Fibroblast of pulmonary artery (primary cell): ENCODE measurements around the gene HOXB13.
A peak's percentile ranks its signal among the peaks of the same experiment; 100 is the strongest.

ENCODE experiments used
- DNase-seq: peaks from one replicate; pipeline ENCODE4 v3.0.0-alpha.2; 2010; ENCODE audit warnings: low read depth
- H3K4me3 ChIP-seq: replicated peaks from 2 replicates; pipeline ENCODE4 v1.5.1; 2011; ENCODE audit warnings: low read depth, mild to moderate bottlenecking, control low read depth, low read length, moderate library complexity
- TF ChIP-seq, protein P1 (sequence below): IDR thresholded peaks from 2 replicates; pipeline ENCODE4 v1.5.1; 2011; ENCODE audit warnings: mild to moderate bottlenecking, control low read depth, low read length, inconsistent platforms; ENCODE audit errors: missing control alignments

Gene HOXB13

DNA sequence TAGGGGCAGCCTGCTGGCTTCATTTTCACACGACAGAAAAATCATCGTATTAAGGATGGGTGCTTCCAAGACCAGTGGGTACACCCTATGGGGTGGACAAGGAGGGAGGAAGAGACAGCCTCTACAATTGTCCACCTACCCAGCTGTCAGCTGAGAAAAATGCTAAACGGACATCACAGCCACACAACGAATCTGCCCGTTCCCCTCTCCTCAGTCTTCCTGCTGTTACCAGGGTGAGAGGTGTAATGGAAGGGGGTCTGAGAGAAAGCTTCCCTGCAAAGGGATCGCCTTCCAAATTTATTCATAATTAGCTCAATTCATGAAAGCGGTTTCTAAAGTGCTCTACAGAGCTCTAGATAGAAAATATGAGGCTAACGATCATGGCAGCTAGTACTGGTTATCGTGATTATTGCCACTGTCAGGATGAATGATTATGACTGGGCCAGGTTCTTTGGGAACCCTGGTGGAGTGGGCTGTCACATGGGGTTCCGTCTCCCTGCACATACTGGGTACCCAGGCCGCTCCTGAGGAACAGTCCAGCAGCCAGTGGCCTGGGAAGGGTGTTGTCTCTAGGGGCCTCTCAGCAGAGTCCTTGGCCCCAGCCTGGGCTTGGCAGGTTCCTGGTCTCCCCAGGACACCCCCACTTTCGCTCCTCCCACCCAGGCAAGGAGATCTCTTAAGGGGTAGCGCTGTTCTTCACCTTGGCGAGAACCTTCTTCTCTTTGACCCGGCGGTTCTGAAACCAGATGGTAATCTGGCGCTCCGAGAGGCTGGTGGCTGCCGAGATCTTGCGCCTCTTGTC, 2.2 kb downstream of the HOXB13 start:
- TF ChIP-seq, protein P1, sequence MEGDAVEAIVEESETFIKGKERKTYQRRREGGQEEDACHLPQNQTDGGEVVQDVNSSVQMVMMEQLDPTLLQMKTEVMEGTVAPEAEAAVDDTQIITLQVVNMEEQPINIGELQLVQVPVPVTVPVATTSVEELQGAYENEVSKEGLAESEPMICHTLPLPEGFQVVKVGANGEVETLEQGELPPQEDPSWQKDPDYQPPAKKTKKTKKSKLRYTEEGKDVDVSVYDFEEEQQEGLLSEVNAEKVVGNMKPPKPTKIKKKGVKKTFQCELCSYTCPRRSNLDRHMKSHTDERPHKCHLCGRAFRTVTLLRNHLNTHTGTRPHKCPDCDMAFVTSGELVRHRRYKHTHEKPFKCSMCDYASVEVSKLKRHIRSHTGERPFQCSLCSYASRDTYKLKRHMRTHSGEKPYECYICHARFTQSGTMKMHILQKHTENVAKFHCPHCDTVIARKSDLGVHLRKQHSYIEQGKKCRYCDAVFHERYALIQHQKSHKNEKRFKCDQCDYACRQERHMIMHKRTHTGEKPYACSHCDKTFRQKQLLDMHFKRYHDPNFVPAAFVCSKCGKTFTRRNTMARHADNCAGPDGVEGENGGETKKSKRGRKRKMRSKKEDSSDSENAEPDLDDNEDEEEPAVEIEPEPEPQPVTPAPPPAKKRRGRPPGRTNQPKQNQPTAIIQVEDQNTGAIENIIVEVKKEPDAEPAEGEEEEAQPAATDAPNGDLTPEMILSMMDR = no peak
- DNase-seq = no peak
- H3K4me3 ChIP-seq = no peak overlapping the region

DNA sequence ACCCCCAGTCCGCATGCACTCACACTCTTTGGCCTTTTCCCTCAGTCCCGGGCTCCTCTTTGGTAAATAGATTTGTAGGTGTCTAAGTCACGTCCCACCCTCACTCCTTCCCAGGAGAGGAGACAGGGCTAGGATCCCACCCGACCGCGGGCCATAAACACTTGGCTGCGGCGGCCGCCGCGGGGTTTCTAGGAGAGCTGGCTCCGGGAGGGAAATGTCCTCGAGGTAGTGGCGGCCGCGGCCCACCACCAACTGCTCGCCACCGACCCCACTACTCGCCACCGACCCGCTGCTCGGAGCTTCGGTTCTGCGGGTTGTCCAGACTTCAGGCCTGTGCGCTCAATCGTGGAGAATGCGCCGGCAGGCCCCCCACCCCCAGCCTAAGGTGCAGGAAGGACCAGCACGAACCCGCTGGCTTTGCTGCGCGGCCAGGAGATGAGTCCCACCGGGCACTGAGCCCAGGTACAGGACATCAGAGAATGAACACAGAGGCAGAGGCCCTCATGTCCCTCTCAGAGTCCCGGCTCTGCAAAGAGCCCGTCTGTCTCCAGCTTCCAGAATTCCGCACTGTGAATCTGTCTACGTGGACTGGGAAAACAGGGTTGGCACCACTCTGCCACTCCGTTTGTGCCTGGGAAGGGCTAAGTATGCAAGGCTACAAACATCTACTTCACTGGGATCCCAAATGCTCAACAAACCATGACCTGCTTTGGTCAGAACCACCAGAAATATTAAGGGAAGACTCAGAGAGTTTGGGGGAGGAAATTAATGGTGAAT, 3.1 kb downstream of the HOXB13 start:
- H3K4me3 ChIP-seq = no peak overlapping the region
- DNase-seq = no peak
- TF ChIP-seq, protein P1 = no peak

DNA sequence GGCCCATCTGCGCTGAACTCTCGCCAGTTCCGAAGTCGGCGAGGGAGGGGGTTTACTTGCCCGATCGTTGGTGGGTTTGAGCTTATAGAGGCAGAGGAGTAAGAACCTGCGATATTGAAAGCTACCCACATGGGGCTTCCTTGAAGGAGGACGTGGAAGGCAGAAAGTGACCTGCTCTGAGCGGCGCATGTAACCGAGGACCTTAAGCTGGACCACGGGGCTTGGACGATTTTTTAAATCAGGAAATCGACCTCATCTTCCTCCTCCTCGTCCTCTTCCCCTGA, 3.6 kb downstream of the HOXB13 start:
- no peak for DNase-seq
- TF ChIP-seq, protein P1 = no peak
- no peak overlapping the region for H3K4me3 ChIP-seq

DNA sequence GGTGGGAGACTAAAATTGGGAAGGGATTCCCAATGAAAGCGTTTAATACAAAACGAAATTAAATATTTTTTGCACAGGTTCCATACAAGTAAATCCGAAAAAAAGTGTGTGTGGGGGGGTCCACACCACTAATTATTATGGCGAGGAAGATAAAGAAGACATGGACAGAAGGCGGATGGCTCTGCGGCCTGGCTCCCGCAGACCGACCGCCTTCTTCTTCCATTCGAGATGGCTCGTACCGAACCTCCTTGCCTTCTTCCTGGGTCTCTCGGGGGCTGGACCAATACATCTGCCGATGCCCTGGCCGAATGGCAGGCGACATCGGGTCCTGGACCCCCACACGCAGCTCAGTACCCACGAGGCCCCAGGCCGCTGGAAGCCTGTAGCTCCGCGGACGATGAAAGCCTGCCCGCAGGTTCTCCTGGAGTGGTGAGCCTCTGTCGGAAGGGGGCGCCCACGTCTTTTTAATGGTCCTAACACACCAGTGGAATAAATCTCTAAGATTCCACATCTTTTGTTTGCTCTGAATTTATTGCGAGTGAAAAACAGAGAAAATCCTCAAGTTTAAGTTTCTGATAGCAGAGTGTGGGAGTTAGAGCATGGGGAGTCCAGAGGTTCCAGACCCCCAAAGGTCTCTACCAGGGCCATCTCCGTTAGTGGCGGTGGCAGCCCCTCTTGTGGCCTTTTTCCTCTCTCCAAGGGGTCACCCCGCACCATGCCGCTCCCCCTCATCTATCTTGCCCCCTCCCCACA, 4.1 kb downstream of the HOXB13 start:
- TF ChIP-seq, protein P1 = peak; percentile 67
- H3K4me3 ChIP-seq = no peak overlapping the region
- DNase-seq = peak; percentile 80

DNA sequence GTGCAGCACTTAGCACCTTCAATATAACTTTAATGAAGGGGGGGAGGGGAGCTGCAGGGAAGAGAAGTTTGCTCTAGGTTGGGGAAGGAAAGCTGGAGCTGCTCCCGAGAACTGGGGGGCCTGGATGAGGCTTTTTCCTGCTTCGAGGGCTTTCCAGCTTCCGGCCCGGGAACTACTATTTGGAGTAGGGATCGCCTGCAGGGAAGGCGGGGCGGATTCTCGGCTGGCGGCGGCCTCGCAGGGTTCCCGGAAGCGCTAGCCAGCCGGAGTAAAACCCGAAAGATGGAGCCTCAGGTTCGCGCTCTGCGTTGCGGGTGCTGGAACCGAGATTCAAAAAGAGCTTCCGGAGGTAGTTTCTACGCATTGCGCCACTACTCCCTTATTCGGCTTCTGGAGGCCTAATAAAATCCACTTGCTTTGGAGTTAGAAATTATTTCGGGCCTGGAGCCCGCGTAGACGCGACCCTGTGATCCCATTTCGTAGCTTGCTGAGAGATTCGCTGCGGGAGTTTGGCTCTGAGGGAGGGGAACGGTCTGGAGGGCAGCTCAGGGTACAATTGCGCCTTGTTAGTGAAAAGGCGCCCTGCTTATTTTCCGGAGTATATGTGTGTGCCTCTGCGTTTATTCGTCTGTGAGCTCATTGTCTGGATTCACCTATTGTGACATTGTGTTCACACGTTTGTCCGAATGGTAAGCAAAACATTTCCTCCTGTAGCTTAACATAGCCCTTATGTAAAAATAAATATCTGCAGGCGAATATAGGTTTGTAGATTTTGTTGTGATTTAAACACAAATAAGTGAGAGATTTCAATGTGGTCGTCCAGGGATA, 4.9 kb downstream of the HOXB13 start:
- no peak for DNase-seq
- H3K4me3 ChIP-seq = no peak overlapping the region
- TF ChIP-seq, protein P1 = no peak

DNA sequence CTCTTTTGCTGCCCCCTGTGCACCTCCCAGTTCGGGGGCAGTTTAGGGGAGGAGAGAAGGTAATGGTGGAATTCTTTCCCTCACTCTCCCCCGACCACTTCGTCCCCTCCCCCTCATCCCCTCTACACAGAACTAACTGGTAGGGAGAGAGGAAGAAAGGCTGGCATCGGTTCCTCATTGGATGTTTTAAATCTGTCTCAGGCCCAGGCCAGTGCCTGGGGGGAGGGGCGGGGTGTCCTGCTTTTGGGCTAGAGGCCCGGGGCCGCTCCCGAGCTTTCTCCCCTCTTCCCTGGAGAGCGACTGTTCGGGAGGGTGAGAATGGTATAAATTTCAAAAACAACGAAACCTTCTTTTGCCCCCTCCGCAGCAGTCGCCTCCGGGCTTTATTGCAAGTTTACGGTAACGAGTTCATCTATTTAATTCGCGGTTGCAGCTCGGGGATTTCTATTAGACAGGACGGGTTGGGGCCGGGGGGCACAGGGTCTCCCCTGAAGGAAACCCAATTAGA, 5.6 kb downstream of the HOXB13 start, which contains the start of gene PRAC2:
TSS of gene PRAC2 (plus strand) at position 271 of the 508 bp plus-strand sequence. CDS start 1,226 bp downstream, outside the sequence.
- DNase-seq = no peak
- H3K4me3 ChIP-seq = no peak within 1 kb of the TSS
- TF ChIP-seq, protein P1 = no peak
